ENCODE measurements around the gene CUL3.

DNA sequence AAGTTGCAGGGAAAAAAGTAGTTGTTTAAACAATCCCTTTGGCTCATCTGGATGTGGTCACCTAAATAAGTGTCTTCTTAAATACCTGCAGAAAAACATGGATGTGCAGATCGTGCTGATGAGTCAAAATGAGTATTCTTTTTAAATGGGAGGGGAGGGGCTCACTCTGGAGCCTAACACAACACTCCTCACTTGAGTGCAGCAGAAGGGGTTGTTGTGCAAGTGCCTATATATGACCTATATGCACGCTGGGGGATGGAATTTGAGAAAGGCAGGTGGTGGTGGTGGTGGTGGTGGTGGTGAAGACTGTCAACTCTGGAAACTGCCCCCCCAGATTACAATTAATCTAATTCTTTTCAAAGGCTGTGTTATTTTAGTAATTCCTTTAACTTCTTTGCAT lies 105.3 kb downstream of the CUL3 start:
- TF ChIP-seq RAD21 (IDR thresholded peaks at IDR 0.05; ENCODE audit: low read depth) = no peak
- no peak for TF ChIP-seq CTCF (IDR thresholded peaks at IDR 0.05 in 2 of 3, conservative IDR thresholded peaks at IDR 0.05 in 1 of 3; ENCODE audit: borderline replicate concordance in 1 of 3, insufficient read depth in 1 of 3, low read depth in 2 of 3, low read length in 2 of 3)
- TF ChIP-seq POLR2AphosphoS5 (IDR thresholded peaks at IDR 0.05; ENCODE audit: low read depth, low read length) = no peak
- TF ChIP-seq POLR2A (IDR thresholded peaks at IDR 0.05; ENCODE audit: borderline replicate concordance, extremely low read depth, insufficient read depth, insufficient read length) = no peak
- no peak for TF ChIP-seq YY1 (IDR thresholded peaks at IDR 0.05; ENCODE audit: extremely low read depth, insufficient replicate concordance, low read depth, low read length)
- no peak for TF ChIP-seq EGR1 (IDR thresholded peaks at IDR 0.05; ENCODE audit: low read depth)
